Endodermal cell (in vitro differentiated cells): ENCODE results near the gene MGAT5. TPM values are rescaled to one million over a fixed set of nuclear protein-coding genes. Genes with fewer than 3 reads are reported as not detected.

Experiments used
- DNase-seq: peaks from one replicate; pipeline ENCODE4 v3.0.0-alpha.2; 2017
- H3K27ac ChIP-seq: 2 replicates; pipeline ENCODE4 v1.5.1; 2013; ENCODE audit warnings: mild to moderate bottlenecking, low read depth, low read length, moderate library complexity
- H3K27me3 ChIP-seq: 2 replicates; pipeline ENCODE4 v1.6.1; 2013; ENCODE audit warnings: mild to moderate bottlenecking, low read length, moderate library complexity; ENCODE audit not compliant: insufficient read depth, control insufficient read depth, poor library complexity, severe bottlenecking
- H3K36me3 ChIP-seq: 2 replicates; pipeline ENCODE4 v1.7.0; 2013; ENCODE audit warnings: mild to moderate bottlenecking, low read length, moderate library complexity; ENCODE audit not compliant: control insufficient read depth, insufficient read depth
- H3K4me1 ChIP-seq: one replicate; pipeline ENCODE4 v1.7.0; 2013; ENCODE audit warnings: low read length; ENCODE audit not compliant: control insufficient read depth, insufficient read depth
- H3K4me3 ChIP-seq: 2 replicates; pipeline ENCODE4 v1.5.1; 2013; ENCODE audit warnings: mild to moderate bottlenecking, low read length, moderate library complexity
- H3K9ac ChIP-seq: 2 replicates; pipeline ENCODE4 v1.6.1; 2013; ENCODE audit warnings: mild to moderate bottlenecking, low read length, moderate library complexity; ENCODE audit not compliant: poor library complexity, severe bottlenecking; ENCODE audit errors: extremely low read depth
- H3K9me3 ChIP-seq: 2 replicates; pipeline ENCODE4 v1.6.1; 2013; ENCODE audit warnings: mild to moderate bottlenecking, low read length, moderate library complexity; ENCODE audit not compliant: control insufficient read depth
- H3K27ac Mint-ChIP-seq: 2 replicates; pipeline ENCODE4 v1.8.0; 2020; ENCODE audit warnings: mixed read lengths
- H3K27me3 Mint-ChIP-seq: 2 replicates; pipeline ENCODE4 v1.8.0; 2021; ENCODE audit warnings: mild to moderate bottlenecking, mixed read lengths; ENCODE audit not compliant: insufficient read depth
- H3K36me3 Mint-ChIP-seq: 2 replicates; pipeline ENCODE4 v1.8.0; 2020; ENCODE audit warnings: low read depth, mixed read lengths
- H3K4me1 Mint-ChIP-seq: 2 replicates; pipeline ENCODE4 v1.8.0; 2020; ENCODE audit warnings: mixed read lengths
- H3K4me3 Mint-ChIP-seq: 2 replicates; pipeline ENCODE4 v1.8.0; 2020; ENCODE audit warnings: mild to moderate bottlenecking, moderate library complexity, mixed read lengths
- H3K9me3 Mint-ChIP-seq: 2 replicates; pipeline ENCODE4 v1.8.0; 2020; ENCODE audit warnings: mild to moderate bottlenecking, mixed read lengths
- CTCF ChIP-seq: fragments of 200-600 bp; sonication (generic); conservative IDR thresholded peaks from 2 replicates; pipeline ENCODE4 v1.5.0; 2021; ENCODE audit warnings: antibody characterized with exemption, mild to moderate bottlenecking
- WGBS, 2 experiments: methylation state at CpG; one replicate each; pipeline versions ENCODE4 v1.1.5 to v1.1.7; 2013; ENCODE audit warnings: missing lambda C conversion rate in 2 of 2, mixed read lengths in 1 of 2; ENCODE audit not compliant: insufficient coverage in 1 of 2, insufficient read length in 1 of 2; 5-methylcytosine and 5-hydroxymethylcytosine counted together
- total RNA-seq, 2 donors: library from RNA; stranded (reverse); fragmentation: NEBNext Ultra II Directional in 1 of 2; extraction: Animal tissue kit (Norgen Biotek cat#: 25700) in 1 of 2; gene quantifications; 2 replicates in 1 of 2; 3 replicates in 1 of 2; pipeline ENCODE4 v1.2.1, GENCODE V29; 2021

The MGAT5 gene
- total RNA-seq, 2 donors from 2014 or later, result 57.2 to 78.4 TPM

- no peak overlapping the region for H3K27ac ChIP-seq
- H3K36me3 Mint-ChIP-seq, result no peaks in the 10 kb centered on the region
- no peaks in the 10 kb centered on the region for H3K27me3 Mint-ChIP-seq
- no peak overlapping the region for H3K4me3 Mint-ChIP-seq
- peaks cover 5% of the 10 kb centered on the region for H3K27me3 ChIP-seq
- no peak overlapping the region for H3K9ac ChIP-seq
- H3K27ac Mint-ChIP-seq, result no peak overlapping the region
- H3K4me3 ChIP-seq, result no peak overlapping the region
- no peaks in the 10 kb centered on the region for H3K9me3 Mint-ChIP-seq
- no peak for TF ChIP-seq CTCF
- WGBS, 2 experiments, result 81 to 87% methylated on average over 2 to 4 of the region's 4 CpGs
- H3K4me1 Mint-ChIP-seq, result no peaks in the 10 kb centered on the region
- no peaks in the 10 kb centered on the region for H3K9me3 ChIP-seq
- H3K36me3 ChIP-seq, result no peaks in the 10 kb centered on the region
- DNase-seq, result no peak
- H3K4me1 ChIP-seq, result no peaks in the 10 kb centered on the region
Observed at GRCh38 chr2:134479696-134480330, 225.9 kb downstream of the MGAT5 start.

GRCh38 chr2:134482131-134482723 is 228.4 kb downstream of the MGAT5 start:
- Histone ChIP-seq H3K9ac (no peak overlapping the region), H3K27ac (peak overlapping the region; percentile 11), H3K4me1 (no peaks in the 10 kb centered on the region), H3K4me3 (no peak overlapping the region), H3K36me3 (no peaks in the 10 kb centered on the region), H3K27me3 (no peaks in the 10 kb centered on the region), H3K9me3 (no peaks in the 10 kb centered on the region)
- H3K9me3 Mint-ChIP-seq, result no peaks in the 10 kb centered on the region
- no peak for TF ChIP-seq CTCF
- 95 to 100% methylated on average over 3 to 6 of the region's 6 CpGs for WGBS, 2 experiments
- H3K27ac Mint-ChIP-seq, result no peak overlapping the region
- DNase-seq, result no peak
- H3K4me3 Mint-ChIP-seq, result no peak overlapping the region
- H3K27me3 Mint-ChIP-seq, result no peaks in the 10 kb centered on the region
- H3K4me1 Mint-ChIP-seq, result no peaks in the 10 kb centered on the region
- H3K36me3 Mint-ChIP-seq, result no peaks in the 10 kb centered on the region

- DNase-seq, result no peak
- TF ChIP-seq CTCF, result peak; percentile 17
- Histone ChIP-seq H3K27me3 (no peaks in the 10 kb centered on the region), H3K9ac (no peak overlapping the region), H3K9me3 (no peaks in the 10 kb centered on the region), H3K4me1 (no peaks in the 10 kb centered on the region), H3K4me3 (no peak overlapping the region), H3K36me3 (no peaks in the 10 kb centered on the region), H3K27ac (no peak overlapping the region)
- no peaks in the 10 kb centered on the region for H3K4me1 Mint-ChIP-seq
- H3K9me3 Mint-ChIP-seq, result no peaks in the 10 kb centered on the region
- H3K27ac Mint-ChIP-seq, result no peak overlapping the region
- no peaks in the 10 kb centered on the region for H3K36me3 Mint-ChIP-seq
- no peaks in the 10 kb centered on the region for H3K27me3 Mint-ChIP-seq
- 79 to 86% methylated on average over 10 to 15 of the region's 15 CpGs for WGBS, 2 experiments
- H3K4me3 Mint-ChIP-seq, result no peak overlapping the region
Observed at GRCh38 chr2:134482766-134483340, 229.0 kb downstream of the MGAT5 start.
